Measurements from ENCODE around the gene RBCK1. TPM values are rescaled to one million over a fixed set of nuclear protein-coding genes. Genes with fewer than 3 reads are reported as not detected.
A peak's percentile ranks its signal among the peaks of the same experiment; 100 is the strongest.
"Not testable (repeated sequence)": the region's sequence is repeated elsewhere in the genome, so short reads cannot be mapped to it uniquely, and the experiment has no call there.

Gene RBCK1
- total RNA-seq, 1 donor from 2014 or later = 15.1 TPM

DNA sequence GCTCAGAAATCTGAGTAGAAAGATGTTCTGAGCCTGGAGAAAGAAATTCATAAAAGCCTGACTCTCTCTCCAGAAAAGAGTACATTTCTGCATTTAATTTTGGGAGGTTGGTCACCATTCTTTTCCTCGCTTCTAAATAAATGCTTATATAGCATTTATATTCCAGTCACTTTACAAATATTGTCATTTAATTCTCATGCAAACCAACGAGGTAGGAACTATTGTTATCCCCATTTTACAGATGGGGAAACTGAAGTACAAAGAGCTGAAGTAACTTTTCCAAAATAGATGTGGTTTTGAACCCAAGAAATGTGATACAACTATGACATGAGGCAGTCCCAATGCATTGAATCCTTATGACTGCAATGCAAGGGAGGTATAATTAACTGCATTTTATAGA, 32.0 kb upstream of the RBCK1 start:
- no peak for DNase-seq

DNA sequence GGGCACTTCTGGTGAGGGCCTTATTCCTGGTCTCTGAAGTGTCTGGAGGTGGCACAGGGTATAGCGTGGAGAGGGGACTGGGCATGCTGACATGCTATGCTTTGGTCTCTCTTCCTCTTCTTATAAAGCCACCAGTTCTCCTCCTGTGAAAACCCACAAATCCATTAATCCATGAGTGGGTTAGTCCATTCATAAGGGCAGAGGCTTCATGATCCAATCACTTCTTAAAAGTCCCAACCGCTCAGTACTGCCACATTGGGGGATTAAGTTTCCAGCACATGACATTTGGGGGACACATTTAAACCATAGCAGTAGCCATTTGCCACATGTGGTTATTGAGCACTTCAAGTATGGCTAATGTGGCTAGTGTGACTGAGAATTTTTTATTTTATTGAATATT, 31.3 kb upstream of the RBCK1 start:
- no peak for DNase-seq

DNA sequence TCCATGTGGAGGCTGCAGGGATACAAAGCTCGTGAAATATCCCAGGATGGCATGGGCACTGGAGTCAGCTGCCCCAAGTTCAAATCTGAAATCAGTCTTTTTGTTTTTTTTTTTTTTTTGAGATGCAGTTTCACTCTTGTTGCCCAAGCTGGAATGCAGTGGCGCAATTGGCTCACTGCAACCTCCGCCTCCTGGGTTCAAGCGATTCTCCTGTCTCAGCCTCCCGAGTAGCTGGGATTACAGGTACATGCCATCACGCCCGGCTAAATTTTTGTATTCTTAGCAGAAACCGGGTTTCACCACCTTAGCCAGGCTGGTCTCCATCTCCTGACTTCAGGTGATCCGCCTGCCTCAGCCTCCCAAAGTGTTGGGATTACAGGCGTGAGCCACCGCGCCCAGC, 30.5 kb upstream of the RBCK1 start:
- DNase-seq = not testable (repeated sequence)

DNA sequence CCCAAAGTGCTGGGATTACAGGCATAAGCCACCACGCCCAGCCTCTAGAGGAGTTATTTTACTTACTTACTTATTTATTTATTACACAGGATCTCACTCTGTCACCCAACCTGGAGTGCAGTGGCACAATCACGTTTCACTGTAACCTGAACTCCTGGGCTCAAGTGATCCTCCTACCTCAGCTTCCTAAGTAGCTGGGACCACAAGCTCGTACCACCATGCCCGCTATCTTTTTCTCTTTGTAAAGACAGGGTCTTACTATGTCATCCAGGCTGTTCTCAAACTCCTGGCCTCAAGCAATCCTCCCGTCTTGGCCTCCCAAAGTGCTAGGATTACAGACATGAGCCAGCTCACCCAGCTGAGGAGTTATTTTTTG, 29.1 kb upstream of the RBCK1 start:
- DNase-seq = no peak

DNA sequence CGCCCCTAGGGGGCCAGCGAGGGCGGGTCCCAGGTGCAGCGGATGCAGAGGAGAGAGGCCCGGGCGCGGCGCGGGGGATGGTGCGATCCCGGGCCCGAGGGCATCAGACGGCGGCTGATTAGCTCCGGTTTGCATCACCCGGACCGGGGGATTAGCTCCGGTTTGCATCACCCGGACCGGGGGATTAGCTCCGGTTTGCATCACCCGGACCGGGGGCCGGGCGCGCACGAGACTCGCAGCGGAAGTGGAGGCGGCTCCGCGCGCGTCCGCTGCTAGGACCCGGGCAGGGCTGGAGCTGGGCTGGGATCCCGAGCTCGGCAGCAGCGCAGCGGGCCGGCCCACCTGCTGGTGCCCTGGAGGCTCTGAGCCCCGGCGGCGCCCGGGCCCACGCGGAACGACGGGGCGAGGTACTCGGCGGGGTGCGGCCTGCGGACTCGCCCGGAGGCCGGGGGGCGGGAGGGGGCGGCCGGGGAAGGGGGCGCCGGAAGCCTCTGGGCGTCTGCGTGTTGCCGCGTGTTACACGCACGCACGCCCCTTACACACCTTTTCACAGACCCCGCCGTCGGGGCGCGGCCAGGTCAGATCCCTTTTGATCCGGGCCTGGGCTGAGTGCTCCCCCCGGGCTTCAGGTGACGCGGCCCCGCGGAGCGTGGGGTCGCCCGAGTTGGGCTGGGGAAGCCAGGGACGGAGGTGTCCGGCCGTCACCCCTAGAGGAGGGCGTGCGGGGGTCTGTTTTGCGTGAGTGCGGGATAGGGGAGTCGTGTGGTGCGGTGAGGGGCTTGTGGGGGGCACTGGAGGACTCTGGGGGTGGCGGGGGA, 27.1 kb upstream of the RBCK1 start:
- DNase-seq = no peak

DNA sequence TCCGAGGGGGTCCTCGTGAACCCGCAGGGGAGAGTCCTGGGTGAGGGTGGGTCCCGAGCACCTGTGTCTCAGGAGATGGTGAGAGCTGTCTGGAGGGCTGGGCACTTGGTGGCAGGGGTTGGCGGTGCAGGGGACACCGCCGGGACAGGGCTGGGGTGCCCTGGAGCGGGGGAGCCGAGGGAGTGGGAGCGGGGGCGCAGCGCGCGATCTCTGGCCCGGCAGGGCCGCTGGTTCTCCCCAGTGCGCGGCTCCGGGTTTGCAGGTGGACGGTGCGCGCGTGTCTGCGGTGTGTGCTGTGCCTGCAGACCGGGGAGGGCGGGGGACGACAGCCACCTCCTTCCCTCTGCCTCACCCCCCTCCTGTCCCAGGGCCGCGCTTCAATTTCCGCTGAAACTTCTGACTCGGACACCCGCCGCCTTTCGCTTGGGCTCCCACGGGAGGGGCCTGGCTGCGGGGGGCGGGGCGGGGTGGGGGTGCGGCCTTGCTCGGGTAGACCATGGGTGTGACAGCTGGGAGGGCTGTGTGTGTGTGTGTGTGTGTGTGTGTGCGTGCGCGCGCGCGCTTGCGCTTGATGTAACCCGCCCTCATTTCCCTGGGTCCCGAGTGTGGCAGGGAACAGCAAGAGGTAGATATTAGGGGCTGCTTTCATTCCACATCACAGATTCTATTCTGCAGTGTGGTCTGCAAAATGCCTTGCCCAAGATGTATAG, 26.4 kb upstream of the RBCK1 start:
- peak; percentile 54 for DNase-seq

DNA sequence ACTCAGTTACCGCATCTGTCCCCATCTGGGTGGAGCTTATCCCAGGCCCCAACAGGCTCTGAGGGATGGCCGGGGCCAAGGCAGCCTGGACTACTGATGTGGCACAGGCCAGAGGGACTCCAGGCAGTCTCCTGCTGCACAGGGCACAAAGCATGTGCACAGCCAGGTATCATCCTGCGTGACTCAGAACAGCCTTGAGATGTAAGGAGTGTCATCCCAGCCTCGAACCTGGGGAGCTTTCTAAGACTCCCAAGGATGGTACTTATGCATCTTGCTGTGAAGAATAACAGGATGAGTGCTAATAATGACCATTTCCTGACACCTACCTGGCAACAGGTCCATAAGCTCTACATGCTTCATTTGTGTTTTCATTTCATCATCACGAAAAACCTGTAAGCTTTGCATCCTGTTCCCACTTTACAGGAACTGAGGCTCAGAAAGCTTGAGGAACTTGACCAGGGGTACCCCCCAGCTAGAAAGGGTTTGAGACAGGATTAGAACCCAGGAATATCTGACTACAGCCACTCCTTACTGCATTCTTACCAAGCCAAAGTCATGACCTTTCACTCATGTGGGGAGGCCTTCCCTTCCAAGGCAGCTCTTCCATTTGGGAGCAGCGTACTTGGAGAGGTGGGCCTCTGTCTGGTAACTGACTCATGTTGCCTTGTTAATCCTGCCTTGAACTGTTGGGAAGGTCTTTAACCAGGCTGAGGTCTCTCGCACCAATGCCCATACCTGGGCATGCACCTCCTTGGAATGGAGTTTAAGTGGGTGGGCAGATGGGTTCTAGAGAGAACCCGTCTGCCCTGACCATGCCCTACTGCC, 25.6 kb upstream of the RBCK1 start:
- no peak for DNase-seq

DNA sequence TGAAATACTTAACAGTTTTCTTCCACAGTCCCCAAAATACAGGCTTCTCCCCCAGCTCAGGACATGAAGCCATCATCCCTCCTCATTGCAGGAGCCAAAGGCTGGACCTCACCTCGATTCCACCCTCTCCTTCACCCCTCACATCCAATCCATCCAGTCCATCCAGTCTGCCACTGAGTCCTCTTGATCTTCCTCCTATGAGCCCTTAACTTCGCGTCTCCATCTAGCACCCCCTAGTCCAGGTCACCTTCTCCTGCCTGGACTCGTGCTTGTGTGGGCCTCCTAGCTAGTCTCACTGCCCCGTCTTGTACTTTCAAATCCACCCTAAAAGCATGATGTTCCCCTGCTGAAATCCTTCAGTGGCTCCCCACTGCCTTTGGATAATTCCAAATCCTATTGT, 24.2 kb upstream of the RBCK1 start:
- DNase-seq = no peak

DNA sequence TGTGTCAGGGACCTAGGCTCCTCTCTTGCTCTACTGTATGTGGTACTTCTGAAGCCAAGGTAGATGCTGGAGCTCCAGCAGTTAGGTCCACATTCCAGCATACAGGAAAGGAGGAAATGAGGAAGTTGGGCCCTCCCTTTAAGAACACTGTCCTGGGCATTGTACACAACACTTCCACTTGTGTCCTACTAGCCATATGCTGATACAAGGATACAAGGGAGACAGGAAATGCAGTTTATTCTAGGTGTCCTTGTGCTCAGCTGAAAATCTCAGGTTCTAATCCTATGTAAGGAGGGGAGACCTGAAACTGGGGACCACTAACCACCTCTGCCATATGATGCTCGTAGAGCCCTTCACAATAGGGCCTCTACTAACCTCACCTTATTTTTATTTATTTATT, 23.4 kb upstream of the RBCK1 start:
- DNase-seq = no peak

DNA sequence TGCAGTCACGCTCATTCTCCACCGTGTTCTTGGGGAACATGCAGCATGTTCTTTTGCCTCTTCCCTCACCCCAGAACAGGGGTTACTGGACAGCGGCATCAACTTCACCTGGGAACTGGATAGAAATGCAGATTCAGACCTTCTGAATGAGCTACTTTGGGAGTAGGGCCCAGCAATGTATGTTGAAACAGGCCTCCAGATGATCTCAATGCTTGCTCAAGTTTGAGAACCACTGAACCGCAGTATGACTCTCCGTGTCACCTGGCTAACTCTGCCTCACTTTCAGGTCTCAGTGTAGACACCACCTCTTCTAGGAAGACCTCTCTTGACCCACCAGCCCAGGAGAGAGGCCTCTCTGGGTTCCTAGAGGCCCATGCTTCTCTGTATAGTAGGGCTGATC, 22.7 kb upstream of the RBCK1 start:
- no peak for DNase-seq

DNA sequence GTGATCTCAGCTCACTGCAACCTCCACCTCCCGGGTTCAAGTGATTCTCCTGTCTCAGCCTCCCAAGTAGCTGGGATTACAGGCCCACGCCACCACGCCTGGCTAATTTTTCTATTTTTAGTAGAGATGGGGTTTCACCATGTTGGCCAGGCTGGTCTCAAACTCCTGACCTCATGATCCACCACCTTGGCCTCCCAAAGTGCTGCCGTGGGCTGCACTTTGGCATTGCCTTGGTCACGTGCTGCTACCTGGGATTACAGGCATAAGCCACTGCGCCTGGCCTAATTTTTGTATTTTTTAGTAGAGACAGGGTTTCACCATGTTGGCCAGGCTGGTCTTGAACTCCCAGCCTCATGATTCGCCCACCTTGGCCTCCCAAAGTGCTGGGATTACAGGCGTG, 21.5 kb upstream of the RBCK1 start:
- DNase-seq = not testable (repeated sequence)

DNA sequence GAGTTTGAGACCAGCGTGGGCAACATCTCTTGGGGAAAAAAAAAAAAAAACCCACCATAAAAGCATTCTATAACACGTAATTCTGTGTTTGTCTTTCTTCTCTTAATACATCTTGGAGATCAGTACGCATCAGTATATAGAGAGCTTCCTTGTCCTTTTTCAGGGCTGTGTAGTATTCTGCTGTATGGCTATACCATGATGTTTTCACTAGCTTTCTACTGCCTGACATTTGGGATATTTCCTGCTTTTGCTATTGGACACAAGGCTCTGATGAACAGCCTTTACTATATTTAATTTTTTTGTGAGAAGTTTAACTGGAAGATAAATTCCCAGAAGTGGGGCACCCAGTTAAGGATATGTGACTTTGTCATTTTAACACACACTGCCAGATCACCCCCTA, 20.6 kb upstream of the RBCK1 start:
- no peak for DNase-seq

DNA sequence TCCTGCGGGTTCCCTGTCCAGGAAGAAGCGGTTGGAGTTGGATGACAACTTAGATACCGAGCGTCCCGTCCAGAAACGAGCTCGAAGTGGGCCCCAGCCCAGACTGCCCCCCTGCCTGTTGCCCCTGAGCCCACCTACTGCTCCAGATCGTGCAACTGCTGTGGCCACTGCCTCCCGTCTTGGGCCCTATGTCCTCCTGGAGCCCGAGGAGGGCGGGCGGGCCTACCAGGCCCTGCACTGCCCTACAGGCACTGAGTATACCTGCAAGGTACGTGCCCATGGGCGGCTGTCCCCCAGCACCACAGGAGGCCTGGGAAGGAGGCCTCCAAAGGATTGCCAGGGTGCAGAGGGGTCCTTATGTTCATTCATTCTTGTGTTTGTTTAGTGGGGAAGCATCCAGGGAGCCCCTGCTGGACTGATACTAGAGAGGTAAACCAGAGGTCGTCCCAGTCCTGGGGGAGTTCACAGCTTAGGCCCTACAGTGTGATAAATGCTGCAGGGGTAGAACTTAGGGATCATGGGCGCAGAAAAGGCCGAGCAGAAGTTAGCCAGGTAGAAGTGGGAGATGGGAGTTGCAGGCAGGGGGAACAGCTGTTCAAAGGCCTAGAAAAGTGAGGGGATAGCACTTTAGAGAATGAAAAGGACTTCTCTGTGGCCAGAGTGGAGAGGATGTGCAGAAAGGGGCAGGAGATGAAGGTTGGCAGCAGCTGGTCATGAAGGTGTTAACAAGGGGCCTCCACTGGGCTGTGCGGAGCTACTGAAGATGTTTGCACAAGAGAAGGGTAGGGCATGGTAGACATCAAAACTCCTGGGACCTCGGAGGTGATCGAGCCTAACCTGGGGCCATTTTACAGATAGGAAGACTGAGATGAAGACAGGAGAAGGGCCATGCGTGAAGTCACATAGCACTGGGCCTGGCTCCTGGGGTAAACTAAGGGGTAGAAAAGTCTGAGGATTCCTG, 19.8 kb upstream of the RBCK1 start:
- no peak for DNase-seq

DNA sequence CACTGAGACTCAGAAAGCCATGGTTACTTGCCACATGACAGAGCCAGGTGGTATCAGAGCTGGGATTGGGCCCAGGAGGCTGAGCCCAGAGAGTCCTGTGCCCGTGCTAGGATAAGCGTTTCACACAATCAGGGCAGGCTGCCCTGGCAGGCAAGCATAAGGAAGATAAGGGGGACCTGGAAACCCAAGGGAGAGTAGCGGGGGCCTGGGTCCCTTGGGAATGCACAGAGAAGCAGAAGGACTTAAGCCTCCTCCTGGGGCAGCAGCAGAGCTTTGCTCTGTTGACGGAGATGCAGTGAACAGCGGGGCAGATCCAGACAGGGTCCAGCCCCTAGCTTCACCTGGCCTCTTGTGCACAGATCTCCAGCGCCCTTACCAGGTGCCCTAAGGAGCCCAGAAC, 18.9 kb upstream of the RBCK1 start:
- no peak for DNase-seq

DNA sequence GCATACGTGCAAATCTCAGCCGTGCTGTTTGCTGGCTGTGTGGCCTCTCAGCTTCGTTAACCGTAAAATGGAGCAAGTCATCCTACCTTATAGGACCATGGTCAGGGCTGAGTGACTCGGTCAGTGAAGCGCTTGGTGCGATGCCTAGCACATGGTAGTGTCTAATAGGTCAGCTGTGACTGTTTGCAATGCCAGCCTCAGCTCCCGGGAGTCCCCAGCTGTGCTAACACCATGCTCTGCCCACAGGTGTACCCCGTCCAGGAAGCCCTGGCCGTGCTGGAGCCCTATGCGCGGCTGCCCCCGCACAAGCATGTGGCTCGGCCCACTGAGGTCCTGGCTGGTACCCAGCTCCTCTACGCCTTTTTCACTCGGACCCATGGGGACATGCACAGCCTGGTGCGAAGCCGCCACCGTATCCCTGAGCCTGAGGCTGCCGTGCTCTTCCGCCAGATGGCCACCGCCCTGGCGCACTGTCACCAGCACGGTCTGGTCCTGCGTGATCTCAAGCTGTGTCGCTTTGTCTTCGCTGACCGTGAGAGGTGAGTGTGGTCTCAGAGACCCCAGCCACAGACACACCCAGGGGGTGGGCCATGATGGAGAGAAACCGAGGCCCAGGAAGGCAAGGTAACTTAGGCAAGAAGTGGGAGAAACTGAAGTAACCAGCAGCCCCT, 16.9 kb upstream of the RBCK1 start:
- no peak for DNase-seq

DNA sequence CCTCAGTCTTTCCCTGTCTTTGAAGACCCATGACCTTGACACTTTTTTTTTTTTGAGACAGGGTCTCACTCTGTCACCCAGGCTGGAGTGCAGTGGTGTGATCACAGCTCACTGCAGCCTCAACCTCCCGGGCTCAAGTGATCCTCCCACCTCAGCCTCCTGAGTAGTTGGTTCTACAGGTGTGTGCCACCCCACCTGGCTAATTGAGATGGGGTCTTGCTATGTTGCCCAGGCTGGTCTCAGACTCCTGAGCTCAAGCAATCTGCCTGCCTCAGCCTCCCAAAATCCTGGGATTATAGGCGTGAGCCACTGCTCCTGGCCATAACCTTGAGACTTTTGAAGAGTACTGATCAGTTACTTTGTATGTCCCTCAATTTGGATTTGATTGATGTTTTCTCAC, 14.8 kb upstream of the RBCK1 start:
- not testable (repeated sequence) for DNase-seq

DNA sequence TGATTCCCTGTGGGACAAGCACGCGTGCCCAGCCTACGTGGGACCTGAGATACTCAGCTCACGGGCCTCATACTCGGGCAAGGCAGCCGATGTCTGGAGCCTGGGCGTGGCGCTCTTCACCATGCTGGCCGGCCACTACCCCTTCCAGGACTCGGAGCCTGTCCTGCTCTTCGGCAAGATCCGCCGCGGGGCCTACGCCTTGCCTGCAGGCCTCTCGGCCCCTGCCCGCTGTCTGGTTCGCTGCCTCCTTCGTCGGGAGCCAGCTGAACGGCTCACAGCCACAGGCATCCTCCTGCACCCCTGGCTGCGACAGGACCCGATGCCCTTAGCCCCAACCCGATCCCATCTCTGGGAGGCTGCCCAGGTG, 11.9 kb upstream of the RBCK1 start:
- no peak for DNase-seq

DNA sequence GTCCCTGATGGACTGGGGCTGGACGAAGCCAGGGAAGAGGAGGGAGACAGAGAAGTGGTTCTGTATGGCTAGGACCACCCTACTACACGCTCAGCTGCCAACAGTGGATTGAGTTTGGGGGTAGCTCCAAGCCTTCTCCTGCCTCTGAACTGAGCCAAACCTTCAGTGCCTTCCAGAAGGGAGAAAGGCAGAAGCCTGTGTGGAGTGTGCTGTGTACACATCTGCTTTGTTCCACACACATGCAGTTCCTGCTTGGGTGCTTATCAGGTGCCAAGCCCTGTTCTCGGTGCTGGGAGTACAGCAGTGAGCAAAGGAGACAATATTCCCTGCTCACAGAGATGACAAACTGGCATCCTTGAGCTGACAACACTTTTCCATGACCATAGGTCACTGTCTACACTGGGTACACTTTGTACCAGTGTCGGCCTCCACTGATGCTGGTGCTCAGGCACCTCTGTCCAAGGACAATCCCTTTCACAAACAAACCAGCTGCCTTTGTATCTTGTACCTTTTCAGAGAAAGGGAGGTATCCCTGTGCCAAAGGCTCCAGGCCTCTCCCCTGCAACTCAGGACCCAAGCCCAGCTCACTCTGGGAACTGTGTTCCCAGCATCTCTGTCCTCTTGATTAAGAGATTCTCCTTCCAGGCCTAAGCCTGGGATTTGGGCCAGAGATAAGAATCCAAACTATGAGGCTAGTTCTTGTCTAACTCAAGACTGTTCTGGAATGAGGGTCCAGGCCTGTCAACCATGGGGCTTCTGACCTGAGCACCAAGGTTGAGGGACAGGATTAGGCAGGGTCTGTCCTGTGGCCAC, 11.3 kb upstream of the RBCK1 start:
- DNase-seq = no peak

DNA sequence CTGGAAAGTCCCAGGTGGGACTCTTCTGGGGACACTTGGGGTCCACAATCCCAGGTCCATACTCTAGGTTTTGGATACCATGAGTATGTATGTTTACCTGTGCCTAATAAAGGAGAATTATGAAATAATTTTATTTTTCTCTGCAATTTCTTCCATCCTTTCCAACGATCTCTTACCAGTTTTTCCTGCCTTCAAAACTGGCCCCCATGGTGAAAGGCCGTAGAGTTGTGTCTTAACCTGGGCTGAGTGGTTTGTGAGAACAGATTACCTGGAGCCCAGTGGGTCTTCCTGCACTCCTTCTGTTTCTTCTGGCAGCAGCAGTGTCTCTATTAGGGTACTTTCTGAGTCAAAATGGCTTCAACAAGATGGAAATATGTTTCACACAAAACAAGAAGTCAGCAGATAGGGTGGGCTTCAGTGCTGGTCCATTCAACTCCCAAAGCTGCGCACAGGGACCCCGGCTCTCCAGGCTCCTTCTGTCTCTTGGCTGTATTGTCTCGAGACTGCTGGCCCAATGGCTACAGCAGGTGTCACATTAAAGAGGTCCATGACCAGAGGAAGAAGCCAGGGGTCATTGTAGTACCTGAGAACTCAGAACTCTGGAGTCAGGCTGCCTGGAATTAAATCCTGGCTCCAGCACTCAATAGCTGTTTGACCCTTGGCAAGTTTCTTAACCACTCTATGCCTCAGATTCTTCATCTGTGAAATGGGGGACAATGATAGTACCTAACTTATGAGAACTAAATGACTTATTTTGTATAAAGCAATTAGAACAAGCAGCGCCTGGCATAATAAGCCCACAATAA, 10.5 kb upstream of the RBCK1 start:
- DNase-seq = no peak
